ENCODE data around the gene MOCS3.

DNA sequence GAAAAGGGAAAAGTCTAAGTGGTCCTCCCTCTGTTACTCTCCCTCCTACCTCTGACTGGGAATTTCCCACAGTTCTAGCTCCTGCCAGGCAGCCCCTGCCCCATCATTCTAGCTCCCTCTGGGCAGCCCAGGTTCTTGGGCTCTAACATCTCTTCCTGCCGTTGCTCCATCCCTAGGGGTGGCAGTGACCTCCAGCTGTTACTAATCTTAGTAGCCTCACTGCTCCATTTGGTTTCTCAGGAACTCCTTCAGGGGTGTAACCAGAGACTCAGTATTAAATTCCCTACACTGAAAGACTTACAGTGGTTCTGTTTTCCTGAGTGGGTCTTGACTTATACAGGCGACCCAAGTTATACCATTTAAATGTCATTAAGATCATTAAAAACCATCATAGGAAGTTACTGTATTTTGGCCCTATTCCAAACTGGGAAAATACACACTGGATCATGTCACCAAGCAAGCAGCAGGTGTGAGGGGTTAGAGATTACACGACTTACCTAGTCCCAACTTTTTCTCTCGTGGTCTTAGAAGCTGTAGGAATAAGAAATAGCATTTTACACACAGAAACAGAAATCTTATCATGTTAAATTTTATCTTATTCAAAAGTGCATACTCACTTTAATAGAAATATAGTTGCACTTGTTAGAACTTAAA, 10.4 kb upstream of the MOCS3 start:
- TF ChIP-seq, protein P1, sequence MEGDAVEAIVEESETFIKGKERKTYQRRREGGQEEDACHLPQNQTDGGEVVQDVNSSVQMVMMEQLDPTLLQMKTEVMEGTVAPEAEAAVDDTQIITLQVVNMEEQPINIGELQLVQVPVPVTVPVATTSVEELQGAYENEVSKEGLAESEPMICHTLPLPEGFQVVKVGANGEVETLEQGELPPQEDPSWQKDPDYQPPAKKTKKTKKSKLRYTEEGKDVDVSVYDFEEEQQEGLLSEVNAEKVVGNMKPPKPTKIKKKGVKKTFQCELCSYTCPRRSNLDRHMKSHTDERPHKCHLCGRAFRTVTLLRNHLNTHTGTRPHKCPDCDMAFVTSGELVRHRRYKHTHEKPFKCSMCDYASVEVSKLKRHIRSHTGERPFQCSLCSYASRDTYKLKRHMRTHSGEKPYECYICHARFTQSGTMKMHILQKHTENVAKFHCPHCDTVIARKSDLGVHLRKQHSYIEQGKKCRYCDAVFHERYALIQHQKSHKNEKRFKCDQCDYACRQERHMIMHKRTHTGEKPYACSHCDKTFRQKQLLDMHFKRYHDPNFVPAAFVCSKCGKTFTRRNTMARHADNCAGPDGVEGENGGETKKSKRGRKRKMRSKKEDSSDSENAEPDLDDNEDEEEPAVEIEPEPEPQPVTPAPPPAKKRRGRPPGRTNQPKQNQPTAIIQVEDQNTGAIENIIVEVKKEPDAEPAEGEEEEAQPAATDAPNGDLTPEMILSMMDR (IDR thresholded peaks at IDR 0.05) = no peak
- TF ChIP-seq POLR2A (IDR thresholded peaks at IDR 0.05) (no peak), POLR2AphosphoS5 (IDR thresholded peaks at IDR 0.05) (no peak)
